ENCODE data around the gene LMF2.

The LMF2 gene

DNA sequence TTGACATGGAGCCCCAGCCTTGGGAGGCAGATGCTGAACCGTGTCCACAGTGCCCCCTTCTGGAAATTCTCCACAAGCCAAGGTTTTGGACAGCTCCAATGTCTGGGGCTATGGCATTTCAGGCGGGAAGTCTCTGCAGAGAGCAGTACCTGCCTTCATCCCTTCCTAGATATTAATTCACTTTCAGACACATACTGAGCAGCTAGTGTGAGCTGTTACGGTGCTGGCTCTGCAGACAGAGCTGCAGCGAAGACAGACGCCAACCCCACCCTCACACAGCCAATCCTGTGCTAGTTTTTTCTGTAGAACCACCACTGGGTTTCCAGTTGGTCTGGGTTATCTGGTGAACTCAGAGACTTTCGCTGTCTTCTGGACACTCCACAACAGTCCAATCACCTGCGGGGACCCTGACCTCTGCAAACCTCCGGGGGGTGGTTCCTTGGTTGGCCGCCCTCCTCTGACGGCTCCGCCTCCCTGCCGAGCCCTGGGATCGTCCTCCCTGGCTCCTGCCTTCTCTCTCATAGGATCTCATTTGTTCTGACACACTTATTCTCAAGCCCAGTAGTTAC is 9.1 kb downstream of the LMF2 start:
- H3K79me2 ChIP-seq (ENCODE audit: low read length): no peaks in the 10 kb centered on the region
- DNase-seq: peak; percentile 66
- H3K27ac ChIP-seq (ENCODE audit: low read length): no peak overlapping the region
- 0 out of 2 replicates have a peak overlapping the region, but pooled peaks have one; percentile 22 for H2AFZ ChIP-seq (ENCODE audit: low read length)
- H3K27me3 ChIP-seq (replicated peaks; ENCODE audit: insufficient read depth, low read length): no peaks in the 10 kb centered on the region
- H3F3A ChIP-seq (ENCODE audit: insufficient read depth, low read length): peaks cover 9% of the 10 kb centered on the region; the same call in 1 of the 2 replicates
- H4K20me1 ChIP-seq (ENCODE audit: insufficient read depth, low read length): no peaks in the 10 kb centered on the region
- H3K4me2 ChIP-seq (ENCODE audit: low read depth, low read length): peak overlapping the region; percentile 49
- TF ChIP-seq EZH2phosphoT487 (IDR thresholded peaks at IDR 0.05; ENCODE audit: low read length) (no peak), EZH2 (optimal IDR thresholded peaks at IDR 0.05; ENCODE audit: low read depth, low read length) (no peak)
- TF ChIP-seq, protein P1, sequence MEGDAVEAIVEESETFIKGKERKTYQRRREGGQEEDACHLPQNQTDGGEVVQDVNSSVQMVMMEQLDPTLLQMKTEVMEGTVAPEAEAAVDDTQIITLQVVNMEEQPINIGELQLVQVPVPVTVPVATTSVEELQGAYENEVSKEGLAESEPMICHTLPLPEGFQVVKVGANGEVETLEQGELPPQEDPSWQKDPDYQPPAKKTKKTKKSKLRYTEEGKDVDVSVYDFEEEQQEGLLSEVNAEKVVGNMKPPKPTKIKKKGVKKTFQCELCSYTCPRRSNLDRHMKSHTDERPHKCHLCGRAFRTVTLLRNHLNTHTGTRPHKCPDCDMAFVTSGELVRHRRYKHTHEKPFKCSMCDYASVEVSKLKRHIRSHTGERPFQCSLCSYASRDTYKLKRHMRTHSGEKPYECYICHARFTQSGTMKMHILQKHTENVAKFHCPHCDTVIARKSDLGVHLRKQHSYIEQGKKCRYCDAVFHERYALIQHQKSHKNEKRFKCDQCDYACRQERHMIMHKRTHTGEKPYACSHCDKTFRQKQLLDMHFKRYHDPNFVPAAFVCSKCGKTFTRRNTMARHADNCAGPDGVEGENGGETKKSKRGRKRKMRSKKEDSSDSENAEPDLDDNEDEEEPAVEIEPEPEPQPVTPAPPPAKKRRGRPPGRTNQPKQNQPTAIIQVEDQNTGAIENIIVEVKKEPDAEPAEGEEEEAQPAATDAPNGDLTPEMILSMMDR (IDR thresholded peaks at IDR 0.05; ENCODE audit: low read length): peak; percentile 67
- H3K9ac ChIP-seq (ENCODE audit: low read length): no peak overlapping the region
- H3K36me3 ChIP-seq (replicated peaks; ENCODE audit: insufficient read depth, low read length): no peaks in the 10 kb centered on the region
- no peak overlapping the region for H3K4me3 ChIP-seq (ENCODE audit: low read length)
- H3K9me2 ChIP-seq (replicated peaks; ENCODE audit: insufficient read depth, low read length): no peaks in the 10 kb centered on the region
- H3K4me1 ChIP-seq (ENCODE audit: low read length): no peaks in the 10 kb centered on the region
- no peaks in the 10 kb centered on the region for H3K9me3 ChIP-seq (replicated peaks; ENCODE audit: insufficient read depth, low read length)

DNA sequence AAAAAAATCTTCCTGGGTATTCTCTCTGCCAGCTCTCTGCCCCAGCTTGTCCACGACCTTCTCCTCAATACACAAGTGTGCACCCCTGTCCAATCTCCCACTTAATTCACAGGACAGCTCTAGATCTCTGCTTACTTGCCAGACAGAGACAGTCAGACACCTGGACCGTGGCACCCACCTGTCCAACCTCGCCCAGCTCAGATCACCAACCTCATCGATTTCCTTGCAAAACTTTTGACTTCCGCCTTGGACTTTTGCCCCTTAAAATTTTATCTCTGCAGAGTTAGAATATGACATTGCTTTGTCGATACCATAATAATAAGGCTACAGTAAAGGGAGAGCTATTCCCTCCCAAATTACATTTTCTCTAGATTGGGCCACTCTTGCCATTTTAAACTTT is 10.4 kb downstream of the LMF2 start:
- no peak overlapping the region for H3K27ac ChIP-seq (ENCODE audit: low read length)
- no peak overlapping the region for H3K4me2 ChIP-seq (ENCODE audit: low read depth, low read length)
- H3K79me2 ChIP-seq (ENCODE audit: low read length): no peaks in the 10 kb centered on the region
- H3K27me3 ChIP-seq (replicated peaks; ENCODE audit: insufficient read depth, low read length): no peaks in the 10 kb centered on the region
- DNase-seq: no peak
- peaks cover 9% of the 10 kb centered on the region; the same call in 1 of the 2 replicates for H3F3A ChIP-seq (ENCODE audit: insufficient read depth, low read length)
- H3K9me3 ChIP-seq (replicated peaks; ENCODE audit: insufficient read depth, low read length): no peaks in the 10 kb centered on the region
- H4K20me1 ChIP-seq (ENCODE audit: insufficient read depth, low read length): no peaks in the 10 kb centered on the region
- no peak overlapping the region for H2AFZ ChIP-seq (ENCODE audit: low read length)
- no peaks in the 10 kb centered on the region for H3K9me2 ChIP-seq (replicated peaks; ENCODE audit: insufficient read depth, low read length)
- no peaks in the 10 kb centered on the region for H3K4me1 ChIP-seq (ENCODE audit: low read length)
- H3K9ac ChIP-seq (ENCODE audit: low read length): no peak overlapping the region
- H3K4me3 ChIP-seq (ENCODE audit: low read length): no peak overlapping the region
- no peaks in the 10 kb centered on the region for H3K36me3 ChIP-seq (replicated peaks; ENCODE audit: insufficient read depth, low read length)
- TF ChIP-seq EZH2phosphoT487 (IDR thresholded peaks at IDR 0.05; ENCODE audit: low read length) (no peak), EZH2 (optimal IDR thresholded peaks at IDR 0.05; ENCODE audit: low read depth, low read length) (no peak)
- TF ChIP-seq, protein P1 (IDR thresholded peaks at IDR 0.05; ENCODE audit: low read length): no peak

DNA sequence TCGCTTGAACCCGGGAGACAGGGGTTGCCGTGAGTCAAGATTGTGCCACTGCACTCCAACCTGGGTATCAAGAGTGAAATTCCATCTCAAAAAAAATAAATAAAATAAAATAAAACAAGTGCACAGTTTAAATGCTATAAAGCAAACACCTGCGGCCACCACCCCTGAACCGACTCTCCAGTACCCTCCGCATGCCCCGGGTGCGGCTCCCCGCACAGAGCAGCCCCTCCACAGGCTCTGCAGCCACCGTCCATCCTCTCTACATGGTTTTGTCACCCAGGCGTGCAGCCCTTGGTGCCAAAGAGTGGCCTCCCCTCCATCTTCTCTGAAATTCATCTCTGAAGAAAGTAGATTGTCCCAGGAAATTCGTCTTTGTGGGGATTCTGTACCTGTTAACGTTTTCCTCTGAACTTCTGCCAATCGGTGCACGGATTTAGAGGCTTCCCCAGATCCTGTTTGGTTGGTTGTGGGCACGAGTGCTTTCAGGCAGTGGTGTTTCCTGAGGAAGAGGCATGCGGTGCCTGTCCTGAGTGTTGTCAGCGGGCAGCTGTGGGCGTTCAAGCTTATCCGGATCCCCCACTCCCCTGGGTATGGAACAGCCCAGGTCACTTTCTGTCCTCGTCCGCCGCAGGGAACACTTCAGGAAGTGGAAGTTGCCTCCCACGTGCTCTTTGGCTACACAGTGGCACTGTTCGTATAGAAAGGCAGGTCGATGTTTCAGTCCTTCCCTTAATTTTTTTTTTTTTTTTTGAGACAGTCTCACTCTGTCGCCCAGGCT is 16.8 kb downstream of the LMF2 start:
- Histone ChIP-seq H3K4me2 (ENCODE audit: low read depth, low read length) (no peak overlapping the region), H3K9me3 (replicated peaks; ENCODE audit: insufficient read depth, low read length) (no peaks in the 10 kb centered on the region), H4K20me1 (ENCODE audit: insufficient read depth, low read length) (no peaks in the 10 kb centered on the region), H3K9ac (ENCODE audit: low read length) (no peak overlapping the region), H2AFZ (ENCODE audit: low read length) (no peak overlapping the region), H3K9me2 (replicated peaks; ENCODE audit: insufficient read depth, low read length) (no peaks in the 10 kb centered on the region), H3K4me3 (ENCODE audit: low read length) (no peak overlapping the region), H3K79me2 (ENCODE audit: low read length) (no peaks in the 10 kb centered on the region), H3F3A (ENCODE audit: insufficient read depth, low read length) (no peaks in the 10 kb centered on the region), H3K36me3 (replicated peaks; ENCODE audit: insufficient read depth, low read length) (no peaks in the 10 kb centered on the region), H3K27ac (ENCODE audit: low read length) (no peak overlapping the region), H3K4me1 (ENCODE audit: low read length) (no peaks in the 10 kb centered on the region), H3K27me3 (replicated peaks; ENCODE audit: insufficient read depth, low read length) (no peaks in the 10 kb centered on the region)
- TF ChIP-seq, protein P1 (IDR thresholded peaks at IDR 0.05; ENCODE audit: low read length): no peak
- TF ChIP-seq EZH2 (optimal IDR thresholded peaks at IDR 0.05; ENCODE audit: low read depth, low read length) (no peak), EZH2phosphoT487 (IDR thresholded peaks at IDR 0.05; ENCODE audit: low read length) (no peak)
- DNase-seq: no peak

Data from MM.1S (cell line).